Trophoblast cell (in vitro differentiated cells and primary cell): ENCODE data around the gene AKAP12.

ENCODE experiments used
- DNase-seq, 2 donors: peaks; one replicate each; pipeline ENCODE4 v3.0.0-alpha.2; 2016
- H2AFZ ChIP-seq: 2 replicates; pipeline ENCODE4 v1.6.1; 2013; ENCODE audit warnings: low read length, moderate library complexity, mild to moderate bottlenecking; ENCODE audit not compliant: insufficient read depth, poor library complexity
- H2AK5ac ChIP-seq: 2 replicates; pipeline ENCODE4 v1.6.1; 2013; ENCODE audit warnings: mild to moderate bottlenecking, low read length
- H2BK120ac ChIP-seq: 2 replicates; pipeline ENCODE4 v1.6.1; 2013; ENCODE audit warnings: low read length, mild to moderate bottlenecking, moderate library complexity; ENCODE audit not compliant: insufficient read depth, poor library complexity
- H2BK12ac ChIP-seq: 2 replicates; pipeline ENCODE4 v1.6.1; 2013; ENCODE audit warnings: mild to moderate bottlenecking, low read length, moderate library complexity
- H2BK5ac ChIP-seq: 2 replicates; pipeline ENCODE4 v1.6.1; 2013; ENCODE audit warnings: low read length, low read depth, moderate library complexity, mild to moderate bottlenecking; ENCODE audit not compliant: poor library complexity
- H3K14ac ChIP-seq: 2 replicates; pipeline ENCODE4 v1.6.1; 2013; ENCODE audit warnings: mild to moderate bottlenecking, low read length
- H3K18ac ChIP-seq: 2 replicates; pipeline ENCODE4 v1.6.1; 2013; ENCODE audit warnings: mild to moderate bottlenecking, low read length
- H3K23ac ChIP-seq: 2 replicates; pipeline ENCODE4 v1.6.1; 2013; ENCODE audit warnings: low read length
- H3K27ac ChIP-seq: 2 replicates; pipeline ENCODE4 v1.5.1; 2013; ENCODE audit warnings: low read depth, mild to moderate bottlenecking, inconsistent platforms, low read length, moderate library complexity
- H3K27me3 ChIP-seq: 2 replicates; pipeline ENCODE4 v1.6.1; 2013; ENCODE audit warnings: inconsistent platforms, mild to moderate bottlenecking, low read length, moderate library complexity; ENCODE audit not compliant: insufficient read depth
- H3K36me3 ChIP-seq, 2 experiments: 1 replicate in 1 of 2; 2 replicates in 1 of 2; pipeline ENCODE4 v1.6.1; 2013; ENCODE audit warnings: low read length in 2 of 2, mild to moderate bottlenecking in 2 of 2, moderate library complexity in 1 of 2; ENCODE audit not compliant: insufficient read depth in 2 of 2, control insufficient read depth in 1 of 2
- H3K4ac ChIP-seq: 2 replicates; pipeline ENCODE4 v1.6.1; 2013; ENCODE audit warnings: low read depth, mild to moderate bottlenecking, low read length, moderate library complexity
- H3K4me1 ChIP-seq, 2 experiments: 1 replicate in 1 of 2; 2 replicates in 1 of 2; pipeline ENCODE4 v1.6.1; 2013; ENCODE audit warnings: low read length in 2 of 2, mild to moderate bottlenecking in 2 of 2, moderate library complexity in 1 of 2; ENCODE audit not compliant: insufficient read depth in 2 of 2, control insufficient read depth in 1 of 2
- H3K4me2 ChIP-seq: 2 replicates; pipeline ENCODE4 v1.6.1; 2013; ENCODE audit warnings: inconsistent platforms, mild to moderate bottlenecking, low read length, moderate library complexity
- H3K4me3 ChIP-seq: 2 replicates; pipeline ENCODE4 v1.5.1; 2013; ENCODE audit warnings: mild to moderate bottlenecking, low read depth, low read length, inconsistent platforms
- H3K79me1 ChIP-seq: one replicate; pipeline ENCODE4 v1.6.1; 2013; ENCODE audit warnings: low read length
- H3K79me2 ChIP-seq: 2 replicates; pipeline ENCODE4 v1.6.1; 2013; ENCODE audit warnings: low read length, mild to moderate bottlenecking; ENCODE audit not compliant: control insufficient read depth, insufficient read depth, poor library complexity
- H3K9ac ChIP-seq: 2 replicates; pipeline ENCODE4 v1.6.1; 2013; ENCODE audit warnings: mild to moderate bottlenecking, low read length
- H3K9me3 ChIP-seq: 2 replicates; pipeline ENCODE4 v1.6.1; 2013; ENCODE audit warnings: low read depth, mild to moderate bottlenecking, control low read depth, inconsistent platforms, low read length; ENCODE audit not compliant: insufficient read depth
- H4K12ac ChIP-seq: 2 replicates; pipeline ENCODE4 v1.6.1; 2013; ENCODE audit warnings: low read depth, mild to moderate bottlenecking, low read length, moderate library complexity
- H4K8ac ChIP-seq: 2 replicates; pipeline ENCODE4 v1.6.1; 2013; ENCODE audit warnings: low read depth, mild to moderate bottlenecking, low read length, moderate library complexity
- H4K91ac ChIP-seq: one replicate; pipeline ENCODE4 v1.6.1; 2013; ENCODE audit warnings: low read depth, mild to moderate bottlenecking, low read length, moderate library complexity
- WGBS: extraction: QIAGEN DNeasy Blood & Tissue Kit; methylation state at CpG from one replicate; pipeline ENCODE4 v1.1.7; 2013; ENCODE audit warnings: missing lambda C conversion rate; ENCODE audit not compliant: insufficient read length, insufficient coverage; ENCODE audit errors: extremely low coverage; 5-methylcytosine and 5-hydroxymethylcytosine counted together

The AKAP12 gene

DNA sequence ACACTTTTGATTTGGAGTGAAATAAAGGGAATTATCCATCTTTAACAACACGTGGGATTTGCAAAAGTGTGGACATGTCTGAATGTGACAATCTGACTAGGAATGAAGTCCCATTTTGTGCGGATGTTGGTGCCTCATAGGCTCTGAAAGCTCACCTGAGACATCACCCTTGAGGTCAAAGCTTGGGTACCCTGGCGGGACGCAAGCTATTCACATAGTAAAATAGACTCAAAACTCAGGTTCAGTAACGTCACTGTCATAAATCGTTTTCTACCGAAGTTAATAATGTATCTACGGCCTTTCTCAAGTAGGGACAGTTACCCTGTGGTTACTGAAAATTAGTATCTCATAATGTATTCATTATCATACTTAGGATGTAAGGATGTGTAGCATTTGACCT is 61.8 kb downstream of the AKAP12 start:
- Histone ChIP-seq H2BK5ac (no peak overlapping the region), H4K8ac (no peak overlapping the region), H3K27me3 (no peaks in the 10 kb centered on the region), H2BK12ac (no peak overlapping the region), H3K14ac (no peak overlapping the region), H3K9me3 (no peaks in the 10 kb centered on the region), H2AFZ (no peak overlapping the region), H3K27ac (no peak overlapping the region), H3K79me2 (no peaks in the 10 kb centered on the region), H3K36me3 (peaks cover 0 to 2% of the 10 kb centered on the region in 2 experiments), H3K79me1 (no peaks in the 10 kb centered on the region), H3K18ac (no peak overlapping the region), H3K23ac (no peak overlapping the region), H3K4me2 (no peak overlapping the region), H2BK120ac (no peak overlapping the region), H3K4ac (no peak overlapping the region), H3K4me3 (no peak overlapping the region), H4K91ac (no peak overlapping the region), H2AK5ac (no peak overlapping the region), H3K4me1 (peaks cover 6% of the 10 kb centered on the region in 2 experiments), H4K12ac (no peak overlapping the region), H3K9ac (no peak overlapping the region)
- no CpG with 5 or more reads among the region's 8 CpGs for WGBS
- DNase-seq, result no peak

DNA sequence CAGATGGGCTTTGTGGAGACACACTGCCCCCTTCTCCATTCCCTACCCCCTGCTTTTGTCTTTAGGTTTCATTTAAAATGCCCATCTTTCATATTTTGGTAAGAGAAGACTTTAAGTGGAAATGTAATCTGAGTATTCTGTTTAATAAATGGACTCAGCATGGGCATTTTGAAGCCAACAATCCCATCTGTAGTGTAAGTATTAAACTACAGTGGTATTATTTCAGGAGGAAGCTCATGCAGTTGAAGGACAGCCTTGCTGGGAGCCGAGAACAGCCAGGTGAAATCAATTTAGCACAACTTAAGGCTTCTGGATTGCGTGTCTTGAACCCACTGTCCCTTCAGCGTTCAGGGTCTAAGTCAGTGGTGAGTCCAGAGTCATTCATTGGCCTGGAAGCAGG is 63.5 kb downstream of the AKAP12 start:
- Histone ChIP-seq H2BK120ac (no peak overlapping the region), H3K36me3 (peaks cover 0 to 2% of the 10 kb centered on the region in 2 experiments), H3K4me2 (no peak overlapping the region), H3K4me1 (peaks cover 8 to 11% of the 10 kb centered on the region in 2 experiments), H2BK5ac (no peak overlapping the region), H4K91ac (no peak overlapping the region), H4K12ac (no peak overlapping the region), H3K9me3 (no peaks in the 10 kb centered on the region), H4K8ac (no peak overlapping the region), H3K4me3 (no peak overlapping the region), H3K79me1 (no peaks in the 10 kb centered on the region), H3K9ac (no peak overlapping the region), H3K4ac (no peak overlapping the region), H3K14ac (no peak overlapping the region), H3K79me2 (no peaks in the 10 kb centered on the region), H2AFZ (no peak overlapping the region), H3K27ac (no peak overlapping the region), H3K23ac (no peak overlapping the region), H3K18ac (no peak overlapping the region), H2AK5ac (no peak overlapping the region), H3K27me3 (no peaks in the 10 kb centered on the region), H2BK12ac (no peak overlapping the region)
- no CpG with 5 or more reads among the region's 3 CpGs for WGBS
- no peak for DNase-seq

DNA sequence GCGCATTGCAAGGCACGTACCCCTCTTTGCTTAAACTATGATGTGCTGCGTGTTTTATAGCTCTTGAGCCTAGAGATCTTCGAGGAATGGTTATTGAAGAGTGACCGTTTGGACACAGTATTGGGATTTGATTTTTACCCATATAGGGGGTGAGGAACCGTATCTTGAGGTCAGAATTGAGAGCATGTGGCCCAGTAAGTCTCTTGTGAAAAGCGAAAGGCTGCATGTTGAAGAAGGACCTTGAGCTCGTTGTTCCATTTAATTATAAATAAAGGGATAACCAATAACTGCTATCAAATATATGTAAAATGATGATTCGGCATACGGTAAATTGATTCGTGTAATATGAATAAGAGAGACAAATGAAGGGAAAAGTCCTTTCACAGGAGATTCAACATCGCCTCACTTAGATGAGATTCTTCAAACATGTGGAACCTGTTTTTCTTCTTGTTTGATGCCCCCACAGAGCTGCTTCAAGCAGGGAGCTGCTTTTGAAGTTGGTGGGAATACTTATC is 66.6 kb downstream of the AKAP12 start:
- Histone ChIP-seq H3K9me3 (no peaks in the 10 kb centered on the region), H4K12ac (no peak overlapping the region), H4K8ac (no peak overlapping the region), H3K27me3 (no peaks in the 10 kb centered on the region), H3K4me1 (peaks cover 8 to 11% of the 10 kb centered on the region in 2 experiments), H3K4me3 (no peak overlapping the region), H2BK5ac (no peak overlapping the region), H3K36me3 (no peaks in the 10 kb centered on the region), H3K23ac (no peak overlapping the region), H2BK12ac (no peak overlapping the region), H2AFZ (no peak overlapping the region), H3K79me1 (no peaks in the 10 kb centered on the region), H3K4ac (no peak overlapping the region), H3K14ac (no peak overlapping the region), H2BK120ac (no peak overlapping the region), H3K4me2 (no peak overlapping the region), H3K27ac (no peak overlapping the region), H3K79me2 (no peaks in the 10 kb centered on the region), H3K9ac (no peak overlapping the region), H4K91ac (no peak overlapping the region), H3K18ac (no peak overlapping the region), H2AK5ac (no peak overlapping the region)
- DNase-seq, result peak in 1 of 2 donors; percentile 20
- WGBS, result no CpG with 5 or more reads among the region's 12 CpGs

DNA sequence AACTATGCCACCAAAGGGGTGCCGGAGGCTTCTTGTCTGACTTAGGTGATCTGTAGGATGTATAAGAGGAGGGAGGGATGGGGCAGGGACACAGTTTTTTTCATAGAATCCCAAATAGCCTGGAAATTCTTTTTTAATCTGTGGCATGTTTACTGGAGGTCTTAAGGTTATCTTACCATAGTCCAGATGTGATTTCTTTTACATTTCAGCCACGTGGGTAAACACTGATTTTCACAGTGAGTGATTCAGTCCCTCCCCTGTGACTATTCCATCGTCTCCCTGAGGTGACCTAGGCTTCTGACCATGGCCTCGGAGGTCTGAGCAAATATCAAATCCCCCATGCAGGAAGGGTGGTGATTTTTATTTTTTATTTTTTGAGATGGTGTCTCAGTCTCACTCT is 67.7 kb downstream of the AKAP12 start:
- no peak overlapping the region for H2BK5ac ChIP-seq
- H2BK12ac ChIP-seq, result no peak overlapping the region
- no peak overlapping the region for H3K23ac ChIP-seq
- H3K79me2 ChIP-seq, result no peaks in the 10 kb centered on the region
- no peak overlapping the region for H3K4me2 ChIP-seq
- H3K79me1 ChIP-seq, result no peaks in the 10 kb centered on the region
- no peak overlapping the region for H3K18ac ChIP-seq
- H3K9me3 ChIP-seq, result no peaks in the 10 kb centered on the region
- no peak overlapping the region for H3K9ac ChIP-seq
- no peaks in the 10 kb centered on the region for H3K36me3 ChIP-seq
- no peaks in the 10 kb centered on the region for H3K27me3 ChIP-seq
- peaks cover 8 to 11% of the 10 kb centered on the region in 2 experiments for H3K4me1 ChIP-seq
- no peak overlapping the region for H2BK120ac ChIP-seq
- no peak overlapping the region for H2AK5ac ChIP-seq
- no peak overlapping the region for H4K12ac ChIP-seq
- H4K91ac ChIP-seq, result no peak overlapping the region
- WGBS, result no CpG with 5 or more reads among the region's 4 CpGs
- H3K4me3 ChIP-seq, result no peak overlapping the region
- no peak for DNase-seq
- no peak overlapping the region for H3K14ac ChIP-seq
- no peak overlapping the region for H3K27ac ChIP-seq
- H4K8ac ChIP-seq, result no peak overlapping the region
- H3K4ac ChIP-seq, result no peak overlapping the region
- H2AFZ ChIP-seq, result no peak overlapping the region
